ENCODE results near the gene USP26.
"Not testable (repeated sequence)": the region's sequence is repeated elsewhere in the genome, so short reads cannot be mapped to it uniquely, and the experiment has no call there.

USP26 gene, protein sequence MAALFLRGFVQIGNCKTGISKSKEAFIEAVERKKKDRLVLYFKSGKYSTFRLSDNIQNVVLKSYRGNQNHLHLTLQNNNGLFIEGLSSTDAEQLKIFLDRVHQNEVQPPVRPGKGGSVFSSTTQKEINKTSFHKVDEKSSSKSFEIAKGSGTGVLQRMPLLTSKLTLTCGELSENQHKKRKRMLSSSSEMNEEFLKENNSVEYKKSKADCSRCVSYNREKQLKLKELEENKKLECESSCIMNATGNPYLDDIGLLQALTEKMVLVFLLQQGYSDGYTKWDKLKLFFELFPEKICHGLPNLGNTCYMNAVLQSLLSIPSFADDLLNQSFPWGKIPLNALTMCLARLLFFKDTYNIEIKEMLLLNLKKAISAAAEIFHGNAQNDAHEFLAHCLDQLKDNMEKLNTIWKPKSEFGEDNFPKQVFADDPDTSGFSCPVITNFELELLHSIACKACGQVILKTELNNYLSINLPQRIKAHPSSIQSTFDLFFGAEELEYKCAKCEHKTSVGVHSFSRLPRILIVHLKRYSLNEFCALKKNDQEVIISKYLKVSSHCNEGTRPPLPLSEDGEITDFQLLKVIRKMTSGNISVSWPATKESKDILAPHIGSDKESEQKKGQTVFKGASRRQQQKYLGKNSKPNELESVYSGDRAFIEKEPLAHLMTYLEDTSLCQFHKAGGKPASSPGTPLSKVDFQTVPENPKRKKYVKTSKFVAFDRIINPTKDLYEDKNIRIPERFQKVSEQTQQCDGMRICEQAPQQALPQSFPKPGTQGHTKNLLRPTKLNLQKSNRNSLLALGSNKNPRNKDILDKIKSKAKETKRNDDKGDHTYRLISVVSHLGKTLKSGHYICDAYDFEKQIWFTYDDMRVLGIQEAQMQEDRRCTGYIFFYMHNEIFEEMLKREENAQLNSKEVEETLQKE

DNA sequence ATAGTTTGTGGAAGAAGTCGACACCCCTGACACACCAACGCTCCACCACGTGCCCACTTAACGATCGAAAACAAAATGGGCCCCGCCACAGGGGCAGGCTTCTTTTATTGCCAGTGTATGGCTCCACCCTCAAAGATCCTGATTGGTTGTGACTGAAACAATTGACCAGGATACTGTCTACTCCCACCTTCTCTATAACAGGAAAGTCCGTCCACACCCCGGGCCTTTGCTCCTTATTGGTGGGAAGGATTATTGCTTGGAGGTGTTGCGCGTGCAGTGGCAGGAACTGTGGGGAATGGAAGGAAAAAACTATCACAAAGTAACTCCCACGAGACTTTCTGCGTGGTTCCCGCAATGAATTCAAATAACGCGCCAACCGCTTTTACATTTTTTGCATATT lies at the start of gene USP26:
TSS of gene USP26 (minus strand) at position 79 of the 400 bp plus-strand sequence. CDS start 68,889 bp downstream, outside the sequence.
- H3K4me3 Mint-ChIP-seq: no peak within 1 kb of the TSS
- no peaks in the 10 kb centered on the region for H3K36me3 Mint-ChIP-seq (ENCODE audit: low read depth)
- H3K4me1 Mint-ChIP-seq (ENCODE audit: low read depth): no peaks in the 10 kb centered on the region
- no peak within 1 kb of the TSS for H3K27ac Mint-ChIP-seq
- no peaks in the 10 kb centered on the region for H3K27me3 Mint-ChIP-seq
- no peaks in the 10 kb centered on the region for H3K9me3 Mint-ChIP-seq
- intact Hi-C loops (cut with micrococcal nuclease): no loop called here

DNA sequence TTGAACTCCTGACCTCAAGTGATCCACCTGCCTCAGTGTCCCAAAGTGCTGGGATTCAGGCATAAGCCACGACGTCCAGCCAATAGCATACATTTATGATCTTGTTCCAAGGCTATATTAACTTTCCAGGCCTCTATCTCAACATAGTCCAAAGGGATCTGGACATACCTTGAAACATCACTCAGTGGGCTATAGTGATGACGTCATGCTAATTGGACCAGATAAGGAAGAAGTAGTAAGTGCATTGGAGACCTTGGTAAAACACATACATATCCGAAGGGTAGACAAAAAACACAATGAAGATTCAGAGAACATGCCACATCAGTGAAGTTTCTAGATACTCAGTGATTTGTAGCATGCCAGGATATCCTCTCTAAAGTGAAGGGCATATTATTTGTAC lies 37.4 kb upstream of the USP26 start:
- intact Hi-C loops (cut with micrococcal nuclease): no loop called here
- Mint-ChIP-seq H3K36me3 (ENCODE audit: low read depth) (no peaks in the 10 kb centered on the region), H3K4me1 (ENCODE audit: low read depth) (no peaks in the 10 kb centered on the region), H3K9me3 (no peaks in the 10 kb centered on the region), H3K27ac (no peak overlapping the region), H3K4me3 (no peak overlapping the region), H3K27me3 (no peaks in the 10 kb centered on the region)

DNA sequence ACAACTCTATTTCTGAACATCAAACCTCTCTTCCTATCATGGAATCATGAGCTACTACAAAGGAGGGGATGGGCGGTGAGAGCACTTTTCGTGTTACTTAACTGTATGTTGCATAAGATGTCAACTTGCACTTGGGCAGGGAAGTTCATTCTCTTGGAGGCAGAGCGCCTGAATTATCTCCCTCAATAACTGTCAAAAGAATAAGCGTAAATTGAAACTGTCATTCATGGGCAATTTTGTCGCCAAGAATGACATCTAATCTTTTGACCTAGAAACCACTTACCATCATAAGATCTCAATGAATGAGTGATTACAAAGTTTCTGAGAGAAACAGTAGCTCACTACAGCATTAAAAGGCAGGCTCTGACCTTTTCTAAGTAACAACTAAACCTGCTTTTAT lies 23.5 kb upstream of the USP26 start:
- no peaks in the 10 kb centered on the region for H3K36me3 Mint-ChIP-seq (ENCODE audit: low read depth)
- no peak overlapping the region for H3K27ac Mint-ChIP-seq
- H3K4me1 Mint-ChIP-seq (ENCODE audit: low read depth): no peaks in the 10 kb centered on the region
- intact Hi-C loops (cut with micrococcal nuclease): no loop called here
- no peaks in the 10 kb centered on the region for H3K9me3 Mint-ChIP-seq
- H3K27me3 Mint-ChIP-seq: no peaks in the 10 kb centered on the region
- no peak overlapping the region for H3K4me3 Mint-ChIP-seq

DNA sequence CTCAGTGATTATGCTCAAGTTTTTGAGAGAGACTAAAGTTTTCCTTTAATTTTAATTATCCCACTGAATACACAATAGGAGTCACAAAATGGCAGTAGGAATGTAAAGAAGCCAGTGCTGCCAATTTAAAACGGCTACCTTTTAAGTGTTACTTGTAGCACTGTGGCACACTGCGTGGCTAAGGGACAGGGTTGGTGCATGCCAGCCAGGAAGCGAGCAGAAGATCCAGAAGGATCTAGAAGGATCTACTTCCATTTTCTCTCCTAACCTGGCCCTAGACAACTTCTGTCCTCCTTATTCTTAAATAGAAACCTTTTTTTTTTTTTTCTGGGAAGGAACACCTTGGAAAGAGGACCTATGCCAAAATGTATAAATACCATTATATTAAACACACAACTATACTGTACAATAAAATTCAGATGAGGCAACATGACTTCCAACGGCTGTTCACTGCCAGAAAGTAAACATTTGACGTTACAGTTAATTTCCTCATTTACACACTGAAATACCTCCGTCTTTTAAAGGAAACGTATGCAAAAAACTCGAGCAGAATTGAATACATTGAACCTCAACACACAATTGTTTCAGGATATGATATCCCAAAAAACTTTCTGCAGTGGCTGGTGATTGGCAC lies 2.7 kb downstream of the USP26 start:
- Mint-ChIP-seq H3K4me1 (ENCODE audit: low read depth) (no peaks in the 10 kb centered on the region), H3K27ac (no peak overlapping the region), H3K36me3 (ENCODE audit: low read depth) (no peaks in the 10 kb centered on the region), H3K27me3 (no peaks in the 10 kb centered on the region), H3K4me3 (no peak overlapping the region), H3K9me3 (no peaks in the 10 kb centered on the region)
- intact Hi-C loops (cut with micrococcal nuclease): no loop called here

DNA sequence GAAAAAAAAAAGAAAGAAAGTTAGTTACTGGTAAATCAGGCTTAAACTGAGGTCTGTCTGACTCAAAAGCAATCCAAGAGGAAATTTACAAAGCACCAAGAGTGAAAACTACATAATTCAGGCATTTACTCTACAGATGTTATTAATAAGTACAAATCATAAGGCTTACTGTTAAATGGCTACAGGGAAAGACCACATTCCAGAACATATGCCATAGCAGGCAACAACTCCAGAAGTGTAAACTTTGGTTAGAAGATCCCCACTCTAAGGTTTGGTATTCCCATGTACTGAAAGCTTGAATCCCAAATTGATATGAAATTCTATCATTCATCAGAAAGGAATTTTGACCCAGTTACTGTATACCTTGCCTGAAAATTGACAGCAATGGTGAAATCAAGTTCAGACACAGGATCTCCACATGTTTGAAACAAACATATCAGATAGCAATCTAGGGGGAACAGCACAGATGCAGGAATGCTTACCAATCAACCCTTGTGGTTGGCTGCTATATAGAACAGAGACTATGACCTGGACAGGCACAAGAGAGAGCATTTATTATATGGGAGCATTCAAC lies 6.6 kb downstream of the USP26 start:
- H3K9me3 Mint-ChIP-seq: no peaks in the 10 kb centered on the region
- no peak overlapping the region for H3K27ac Mint-ChIP-seq
- no peaks in the 10 kb centered on the region for H3K27me3 Mint-ChIP-seq
- no peaks in the 10 kb centered on the region for H3K36me3 Mint-ChIP-seq (ENCODE audit: low read depth)
- H3K4me1 Mint-ChIP-seq (ENCODE audit: low read depth): no peaks in the 10 kb centered on the region
- intact Hi-C loops (cut with micrococcal nuclease): no loop called here
- no peak overlapping the region for H3K4me3 Mint-ChIP-seq

DNA sequence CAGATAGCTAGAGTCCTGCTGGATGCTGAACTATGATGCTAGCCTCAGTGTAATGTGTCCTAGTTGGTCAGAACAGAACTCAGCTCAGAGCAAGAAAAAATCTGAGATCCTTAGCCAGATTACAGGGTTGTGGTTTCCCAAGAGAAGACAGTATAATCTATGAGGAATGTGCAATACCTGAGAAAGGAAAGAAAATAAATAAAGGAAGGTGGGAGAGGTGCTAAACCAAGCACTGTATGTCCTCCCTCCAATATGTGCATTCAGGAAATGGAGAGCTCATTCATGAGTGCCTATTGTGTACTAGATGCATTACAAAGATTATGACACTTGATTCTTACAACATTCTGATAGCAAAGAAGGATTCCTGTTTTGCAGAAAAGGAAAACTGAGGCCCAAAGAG lies 7.5 kb downstream of the USP26 start:
- Mint-ChIP-seq H3K4me1 (ENCODE audit: low read depth) (no peaks in the 10 kb centered on the region), H3K27me3 (no peaks in the 10 kb centered on the region), H3K4me3 (no peak overlapping the region), H3K36me3 (ENCODE audit: low read depth) (no peaks in the 10 kb centered on the region), H3K9me3 (no peaks in the 10 kb centered on the region), H3K27ac (no peak overlapping the region)
- intact Hi-C loops (cut with micrococcal nuclease): no loop called here

DNA sequence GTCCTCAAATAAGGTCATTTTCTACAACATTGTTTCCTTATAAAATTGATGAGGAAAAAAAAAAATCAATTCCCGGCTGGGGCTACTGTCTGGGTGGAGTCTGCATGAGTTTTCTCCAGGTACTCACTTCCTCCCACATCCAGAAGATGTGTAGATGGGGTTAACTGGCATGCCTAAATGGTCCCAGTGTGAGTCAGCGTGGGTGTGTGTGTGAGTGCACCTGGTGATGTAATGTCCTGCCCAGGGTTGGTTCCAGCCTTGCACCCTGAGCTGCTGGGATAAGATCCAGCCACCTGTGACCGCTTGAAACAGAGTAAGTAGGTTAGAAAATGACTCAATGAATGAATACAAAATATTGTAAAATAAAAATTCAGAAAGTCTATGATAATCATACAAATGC lies 11.1 kb downstream of the USP26 start:
- H3K9me3 Mint-ChIP-seq: no peaks in the 10 kb centered on the region
- no peaks in the 10 kb centered on the region for H3K4me1 Mint-ChIP-seq (ENCODE audit: low read depth)
- H3K4me3 Mint-ChIP-seq: no peak overlapping the region
- intact Hi-C loops (cut with micrococcal nuclease): no loop called here
- no peaks in the 10 kb centered on the region for H3K27me3 Mint-ChIP-seq
- H3K36me3 Mint-ChIP-seq (ENCODE audit: low read depth): no peaks in the 10 kb centered on the region
- no peak overlapping the region for H3K27ac Mint-ChIP-seq

DNA sequence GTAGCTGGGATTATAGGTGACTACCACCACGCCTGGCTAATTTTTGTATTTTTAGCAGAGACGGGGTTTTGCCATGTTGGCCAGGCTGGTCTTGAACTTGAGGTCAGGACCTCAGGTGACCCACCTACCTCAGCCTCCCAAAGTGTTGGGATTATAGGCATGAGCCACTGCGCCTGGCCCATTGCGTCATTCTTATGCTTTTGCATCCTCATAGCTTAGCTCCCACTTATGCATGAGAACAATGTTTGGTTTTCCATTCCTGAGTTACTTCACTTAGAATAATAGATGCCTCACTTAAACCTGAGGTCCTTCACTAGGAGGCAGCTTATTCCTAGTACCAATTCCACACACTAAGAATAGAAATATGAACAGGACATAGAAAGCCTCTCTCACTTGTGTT lies 11.9 kb downstream of the USP26 start:
- H3K4me1 Mint-ChIP-seq (ENCODE audit: low read depth); H3K27ac Mint-ChIP-seq; H3K27me3 Mint-ChIP-seq; H3K36me3 Mint-ChIP-seq (ENCODE audit: low read depth); H3K9me3 Mint-ChIP-seq; intact Hi-C loops (cut with micrococcal nuclease); H3K4me3 Mint-ChIP-seq: not testable (repeated sequence)

DNA sequence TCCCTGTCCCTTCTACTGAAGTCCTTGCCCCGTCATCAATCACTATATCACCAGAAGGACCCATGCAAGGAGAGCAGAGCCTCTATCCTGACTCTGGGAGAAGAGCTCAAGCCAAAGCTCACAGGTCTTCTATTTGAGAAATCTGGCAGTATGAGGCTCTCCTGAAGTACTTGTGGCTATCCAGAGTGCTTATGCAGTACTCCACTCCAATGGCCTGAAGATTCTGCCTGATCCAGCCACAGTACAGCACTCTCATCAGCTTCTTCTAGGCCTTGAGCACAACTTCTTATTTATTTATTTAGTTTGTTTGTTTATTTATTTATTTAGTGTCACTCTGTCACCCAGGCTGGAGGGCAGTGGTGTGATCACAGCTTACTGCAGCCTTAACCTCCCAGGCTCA lies 13.0 kb downstream of the USP26 start:
- H3K9me3 Mint-ChIP-seq: no peaks in the 10 kb centered on the region
- H3K4me1 Mint-ChIP-seq (ENCODE audit: low read depth): no peaks in the 10 kb centered on the region
- H3K4me3 Mint-ChIP-seq: no peak overlapping the region
- no peak overlapping the region for H3K27ac Mint-ChIP-seq
- no peaks in the 10 kb centered on the region for H3K36me3 Mint-ChIP-seq (ENCODE audit: low read depth)
- H3K27me3 Mint-ChIP-seq: no peaks in the 10 kb centered on the region
- intact Hi-C loops (cut with micrococcal nuclease): no loop called here

DNA sequence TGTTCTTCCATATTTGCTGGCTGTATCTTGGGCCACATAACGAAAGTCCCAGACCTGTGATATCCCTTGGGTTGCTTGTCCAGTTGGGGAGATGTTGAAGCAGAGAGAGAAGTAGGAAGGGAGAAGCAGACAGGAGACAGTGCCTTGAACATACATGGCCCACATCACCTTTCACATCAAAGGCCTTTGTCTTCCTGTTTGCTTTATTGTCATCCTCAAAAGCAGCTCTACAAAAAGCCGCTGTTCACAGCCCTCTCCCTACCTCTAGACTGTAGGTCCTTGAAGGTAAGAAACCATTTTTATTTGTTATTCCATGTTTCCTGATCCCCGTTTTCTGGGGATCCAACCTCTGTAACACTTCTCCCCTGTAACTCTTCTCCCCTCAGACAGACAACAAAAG lies 14.9 kb downstream of the USP26 start:
- Mint-ChIP-seq H3K36me3 (ENCODE audit: low read depth) (no peaks in the 10 kb centered on the region), H3K27ac (no peak overlapping the region), H3K27me3 (no peaks in the 10 kb centered on the region), H3K9me3 (no peaks in the 10 kb centered on the region), H3K4me1 (ENCODE audit: low read depth) (no peaks in the 10 kb centered on the region), H3K4me3 (no peak overlapping the region)
- intact Hi-C loops (cut with micrococcal nuclease): no loop called here

DNA sequence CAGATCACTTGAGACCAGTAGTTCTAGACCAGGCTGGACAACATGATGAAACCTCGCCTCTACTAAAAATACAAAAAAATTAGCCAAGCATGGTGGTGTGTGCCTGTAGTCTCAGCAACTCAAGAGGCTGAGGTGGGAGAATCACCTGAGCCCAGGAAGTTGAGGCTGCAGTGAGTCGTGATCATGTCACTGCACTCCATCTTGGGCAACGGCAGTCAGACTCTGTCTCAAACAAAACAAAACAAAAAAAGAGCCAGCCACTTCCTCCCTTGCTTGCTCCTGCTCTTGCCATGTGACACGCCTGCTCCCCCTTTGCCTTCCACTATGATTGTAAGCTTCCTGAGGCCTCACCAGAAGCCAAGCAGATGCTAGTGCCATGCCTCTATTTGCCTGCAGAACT lies 19.1 kb downstream of the USP26 start:
- H3K36me3 Mint-ChIP-seq (ENCODE audit: low read depth); H3K27me3 Mint-ChIP-seq; intact Hi-C loops (cut with micrococcal nuclease); H3K4me1 Mint-ChIP-seq (ENCODE audit: low read depth); H3K27ac Mint-ChIP-seq; H3K9me3 Mint-ChIP-seq; H3K4me3 Mint-ChIP-seq: not testable (repeated sequence)

DNA sequence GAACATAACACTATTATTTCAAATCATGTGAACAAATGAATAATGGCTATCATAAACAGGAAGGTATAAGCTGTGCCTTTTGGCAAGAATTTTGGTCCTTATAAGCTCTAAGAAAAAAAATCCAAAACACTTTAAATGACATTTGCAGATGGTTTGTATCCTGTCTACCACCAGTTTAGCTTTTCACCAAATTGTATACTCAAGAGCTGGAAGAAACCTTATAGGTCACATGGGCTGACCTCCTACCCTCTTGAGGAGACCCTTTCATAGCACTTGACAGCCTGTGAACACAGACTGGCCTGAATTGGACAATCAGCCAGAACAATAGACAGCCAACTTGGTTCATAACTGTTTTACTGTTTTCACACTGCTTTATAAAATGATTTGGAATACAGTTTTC lies 24.3 kb downstream of the USP26 start:
- Mint-ChIP-seq H3K27ac (no peak overlapping the region), H3K4me3 (no peak overlapping the region), H3K4me1 (ENCODE audit: low read depth) (no peaks in the 10 kb centered on the region), H3K27me3 (no peaks in the 10 kb centered on the region), H3K36me3 (ENCODE audit: low read depth) (no peaks in the 10 kb centered on the region), H3K9me3 (no peaks in the 10 kb centered on the region)
- intact Hi-C loops (cut with micrococcal nuclease): no loop called here

DNA sequence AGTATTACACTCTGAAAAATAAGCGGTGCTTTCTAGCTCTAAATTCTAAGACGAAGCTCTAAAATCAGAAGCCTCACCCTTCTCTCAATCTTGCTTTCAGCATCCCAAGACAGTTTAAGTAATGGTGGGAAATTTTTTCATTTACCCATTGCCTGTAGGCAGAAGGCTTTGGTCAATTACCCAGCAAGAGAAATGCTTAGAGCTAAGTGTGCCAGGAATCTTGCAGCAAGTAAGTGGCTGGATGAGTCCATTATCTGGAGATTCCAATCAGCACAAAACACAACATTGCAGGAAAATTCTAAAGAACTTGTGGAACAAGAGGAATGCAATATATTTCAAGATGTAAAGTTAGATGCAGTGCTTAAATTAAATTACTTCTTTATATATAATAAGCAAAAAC lies 28.4 kb downstream of the USP26 start:
- Mint-ChIP-seq H3K36me3 (ENCODE audit: low read depth) (no peaks in the 10 kb centered on the region), H3K4me3 (no peak overlapping the region), H3K9me3 (no peaks in the 10 kb centered on the region), H3K4me1 (ENCODE audit: low read depth) (no peaks in the 10 kb centered on the region), H3K27me3 (no peaks in the 10 kb centered on the region), H3K27ac (no peak overlapping the region)
- intact Hi-C loops (cut with micrococcal nuclease): no loop called here

DNA sequence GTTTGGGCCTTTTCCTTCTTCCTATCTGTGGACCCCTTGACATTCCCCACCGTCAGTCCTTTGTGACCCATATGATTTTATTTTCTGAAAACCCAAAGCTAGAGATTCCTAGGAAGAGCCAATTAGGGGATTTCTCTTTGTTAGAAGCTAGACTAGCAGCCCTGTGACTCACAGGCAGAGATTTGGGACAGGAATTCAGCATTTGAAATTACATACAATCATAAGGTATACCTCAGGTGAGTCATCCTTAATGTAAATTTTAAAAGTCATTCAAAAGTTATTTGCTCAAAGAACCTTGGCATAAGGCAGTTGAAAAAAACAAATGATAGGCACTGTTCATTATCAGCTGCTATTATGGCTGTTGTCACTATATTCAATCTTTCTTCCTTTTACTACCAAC lies 40.6 kb downstream of the USP26 start:
- Mint-ChIP-seq H3K36me3 (ENCODE audit: low read depth) (no peaks in the 10 kb centered on the region), H3K27me3 (no peaks in the 10 kb centered on the region), H3K27ac (no peak overlapping the region), H3K9me3 (no peaks in the 10 kb centered on the region), H3K4me1 (ENCODE audit: low read depth) (no peaks in the 10 kb centered on the region), H3K4me3 (no peak overlapping the region)
- intact Hi-C loops (cut with micrococcal nuclease): no loop called here

Data from dendritic cell treated with granulocyte-macrophage colony-stimulating factor and Interleukin-4, amounts not matched to agents 40 ng/mL and 50 ng/mL, for 4 days (primary cell).